ENCODE results near the gene MED15. TPM values are rescaled to one million over a fixed set of nuclear protein-coding genes. Genes with fewer than 3 reads are reported as not detected.

The MED15 gene
- total and polyA plus RNA-seq, 7 donors = 25.8 to 86.8 (median 37.5) TPM

DNA sequence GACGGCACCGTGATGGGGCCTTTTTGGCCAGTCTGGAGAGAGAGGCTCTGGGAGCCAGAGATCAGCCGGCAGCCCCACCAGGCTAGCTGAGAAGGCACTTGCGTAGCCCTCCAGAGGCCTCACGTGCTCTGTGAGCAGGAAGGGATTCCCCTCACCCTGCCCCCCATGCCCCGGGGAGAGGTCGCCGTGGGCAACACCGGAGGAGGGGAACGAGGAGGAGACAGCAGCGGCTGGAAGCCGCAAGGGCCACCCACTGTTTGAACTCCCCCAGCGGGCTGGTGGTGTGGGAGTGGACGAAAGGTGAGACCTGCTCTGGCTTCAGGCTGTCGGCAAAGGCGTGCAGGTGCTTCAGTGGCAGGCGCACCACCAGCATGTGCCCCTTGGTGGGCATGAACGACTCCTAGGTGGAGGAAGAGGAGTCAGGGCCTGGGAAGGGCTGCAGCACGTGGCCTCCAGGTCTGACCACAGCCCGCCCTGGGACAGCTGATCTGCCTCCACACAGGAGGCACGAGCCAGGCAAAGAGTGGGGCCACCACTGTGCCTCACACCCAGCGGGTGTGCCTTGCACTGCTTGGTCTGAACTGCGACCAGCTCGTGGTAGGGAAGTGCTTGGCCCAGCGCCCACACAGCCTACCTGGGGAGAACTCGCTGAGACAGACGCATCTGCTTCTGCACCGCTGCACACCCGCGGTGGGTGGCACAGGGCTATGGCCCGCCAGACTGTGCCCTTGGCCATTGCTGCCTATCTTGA is 99.9 kb downstream of the MED15 start:
- Histone ChIP-seq H3K4me3 (no peak overlapping the region), H3K27me3 (peaks cover 0 to 14% (median 0%) of the 10 kb centered on the region in 3 donors), H3K36me3 (no peaks in the 10 kb centered on the region), H3K27ac (no peak overlapping the region), H3K4me1 (no peaks in the 10 kb centered on the region), H3K9me3 (no peaks in the 10 kb centered on the region)
- intact Hi-C loops (cut with DNase I) = no loop called here
- 51 to 67% methylated on average over 31 of the region's 31 CpGs for WGBS, 2 donors
- TF ChIP-seq POLR2AphosphoS5 (IDR thresholded peaks at IDR 0.05) (no peak), POLR2A (IDR thresholded peaks at IDR 0.05) (no peak), EP300 (IDR thresholded peaks at IDR 0.05) (no peak)
- TF ChIP-seq, protein P1, sequence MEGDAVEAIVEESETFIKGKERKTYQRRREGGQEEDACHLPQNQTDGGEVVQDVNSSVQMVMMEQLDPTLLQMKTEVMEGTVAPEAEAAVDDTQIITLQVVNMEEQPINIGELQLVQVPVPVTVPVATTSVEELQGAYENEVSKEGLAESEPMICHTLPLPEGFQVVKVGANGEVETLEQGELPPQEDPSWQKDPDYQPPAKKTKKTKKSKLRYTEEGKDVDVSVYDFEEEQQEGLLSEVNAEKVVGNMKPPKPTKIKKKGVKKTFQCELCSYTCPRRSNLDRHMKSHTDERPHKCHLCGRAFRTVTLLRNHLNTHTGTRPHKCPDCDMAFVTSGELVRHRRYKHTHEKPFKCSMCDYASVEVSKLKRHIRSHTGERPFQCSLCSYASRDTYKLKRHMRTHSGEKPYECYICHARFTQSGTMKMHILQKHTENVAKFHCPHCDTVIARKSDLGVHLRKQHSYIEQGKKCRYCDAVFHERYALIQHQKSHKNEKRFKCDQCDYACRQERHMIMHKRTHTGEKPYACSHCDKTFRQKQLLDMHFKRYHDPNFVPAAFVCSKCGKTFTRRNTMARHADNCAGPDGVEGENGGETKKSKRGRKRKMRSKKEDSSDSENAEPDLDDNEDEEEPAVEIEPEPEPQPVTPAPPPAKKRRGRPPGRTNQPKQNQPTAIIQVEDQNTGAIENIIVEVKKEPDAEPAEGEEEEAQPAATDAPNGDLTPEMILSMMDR (IDR thresholded peaks at IDR 0.05) = no peak
- no peak for DNase-seq

- intact Hi-C loops (cut with DNase I) = no loop called here
- H3K9me3 ChIP-seq = no peaks in the 10 kb centered on the region
- H3K27me3 ChIP-seq = peaks cover 0 to 14% (median 0%) of the 10 kb centered on the region in 3 donors
- no peak overlapping the region for H3K27ac ChIP-seq
- 90 to 92% methylated on average over 8 of the region's 8 CpGs for WGBS, 2 donors
- H3K36me3 ChIP-seq = no peaks in the 10 kb centered on the region
- no peak overlapping the region for H3K4me3 ChIP-seq
- H3K4me1 ChIP-seq = no peaks in the 10 kb centered on the region
- TF ChIP-seq, protein P1 (IDR thresholded peaks at IDR 0.05) = no peak
- TF ChIP-seq POLR2A (IDR thresholded peaks at IDR 0.05) (no peak), POLR2AphosphoS5 (IDR thresholded peaks at IDR 0.05) (no peak), EP300 (IDR thresholded peaks at IDR 0.05) (no peak)
- DNase-seq = no peak
Observed at GRCh38 chr22:20610243-20610686, 102.9 kb downstream of the MED15 start.

DNA sequence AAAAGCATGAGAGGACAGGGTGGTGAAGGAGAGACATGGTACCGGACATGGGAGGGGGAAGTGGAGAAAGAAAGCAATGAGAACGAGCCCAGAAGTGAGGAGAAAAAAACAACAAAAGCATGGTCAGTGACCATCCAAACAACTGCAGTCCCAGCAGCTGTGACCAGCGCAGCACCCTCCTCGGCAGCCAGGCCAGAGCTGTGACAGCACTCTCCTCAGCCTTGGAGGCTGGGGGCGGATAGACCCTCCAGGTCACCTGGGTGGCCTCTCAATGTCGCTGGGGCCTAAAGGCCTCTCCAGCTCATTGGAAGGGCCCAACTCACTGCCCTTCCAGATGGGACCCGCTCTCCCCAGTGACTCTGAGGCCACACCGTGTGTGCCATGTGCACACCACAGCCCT is 103.3 kb downstream of the MED15 start:
- no peak for DNase-seq
- intact Hi-C loops (cut with DNase I) = no loop called here
- Histone ChIP-seq H3K27ac (no peak overlapping the region), H3K4me1 (no peaks in the 10 kb centered on the region), H3K36me3 (no peaks in the 10 kb centered on the region), H3K27me3 (peaks cover 0 to 14% (median 0%) of the 10 kb centered on the region in 3 donors), H3K9me3 (no peaks in the 10 kb centered on the region), H3K4me3 (no peak overlapping the region)
- 86 to 87% methylated on average over 8 of the region's 8 CpGs for WGBS, 2 donors
- TF ChIP-seq POLR2AphosphoS5 (IDR thresholded peaks at IDR 0.05) (no peak), POLR2A (IDR thresholded peaks at IDR 0.05) (no peak), EP300 (IDR thresholded peaks at IDR 0.05) (no peak)
- TF ChIP-seq, protein P1 (IDR thresholded peaks at IDR 0.05) = no peak

DNA sequence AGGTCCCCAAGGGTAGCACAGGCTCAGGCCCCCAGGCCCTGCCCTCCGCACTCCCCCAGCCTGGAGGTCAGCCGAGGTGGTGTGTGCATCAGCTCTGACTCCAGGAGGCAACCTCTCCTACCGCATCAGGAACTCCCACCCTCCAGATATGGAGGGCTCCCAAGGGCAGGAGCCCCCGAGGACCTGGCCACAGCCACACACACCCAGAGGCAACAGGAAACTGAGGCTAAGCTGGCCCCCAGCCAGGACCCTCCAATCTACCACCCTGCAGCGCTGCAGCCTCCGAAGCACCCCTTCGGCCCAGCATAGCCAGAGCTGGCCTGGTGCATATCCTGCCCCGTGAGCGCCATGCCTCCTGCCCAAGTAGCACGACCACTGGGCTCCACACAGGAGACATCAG is 104.0 kb downstream of the MED15 start:
- no peaks in the 10 kb centered on the region for H3K4me1 ChIP-seq
- WGBS, 2 donors = 69 to 86% methylated on average over 10 of the region's 10 CpGs
- TF ChIP-seq EP300 (IDR thresholded peaks at IDR 0.05) (no peak), POLR2AphosphoS5 (IDR thresholded peaks at IDR 0.05) (no peak), POLR2A (IDR thresholded peaks at IDR 0.05) (no peak)
- TF ChIP-seq, protein P1 (IDR thresholded peaks at IDR 0.05) = no peak
- H3K4me3 ChIP-seq = no peak overlapping the region
- no peak for DNase-seq
- H3K27ac ChIP-seq = no peak overlapping the region
- H3K36me3 ChIP-seq = no peaks in the 10 kb centered on the region
- intact Hi-C loops (cut with DNase I) = no loop called here
- no peaks in the 10 kb centered on the region for H3K9me3 ChIP-seq
- peaks cover 0 to 10% (median 0%) of the 10 kb centered on the region in 3 donors for H3K27me3 ChIP-seq

Data from sigmoid colon (tissue), 7 donors.